Activated CD8-positive, alpha-beta memory T cell treated with anti-CD3 and anti-CD28 coated beads for 1 hour (primary cell): ENCODE data around the gene GABBR2.

Experiments used
- DNase-seq, 2 donors: peaks; one replicate each; pipeline ENCODE4 v3.0.0-alpha.2; 2020; ENCODE audit warnings: low read depth in 1 of 2; ENCODE audit errors: extremely low read depth in 1 of 2

GABBR2 gene

GRCh38 chr9:98572054-98572627 lies 136.6 kb downstream of the GABBR2 start:
- DNase-seq = no peak

- DNase-seq = no peak
These were observed 137.1 kb downstream of the GABBR2 start for GRCh38 chr9:98571643-98572042.

- DNase-seq = no peak
These were observed 137.9 kb downstream of the GABBR2 start for GRCh38 chr9:98570663-98571440.

DNA sequence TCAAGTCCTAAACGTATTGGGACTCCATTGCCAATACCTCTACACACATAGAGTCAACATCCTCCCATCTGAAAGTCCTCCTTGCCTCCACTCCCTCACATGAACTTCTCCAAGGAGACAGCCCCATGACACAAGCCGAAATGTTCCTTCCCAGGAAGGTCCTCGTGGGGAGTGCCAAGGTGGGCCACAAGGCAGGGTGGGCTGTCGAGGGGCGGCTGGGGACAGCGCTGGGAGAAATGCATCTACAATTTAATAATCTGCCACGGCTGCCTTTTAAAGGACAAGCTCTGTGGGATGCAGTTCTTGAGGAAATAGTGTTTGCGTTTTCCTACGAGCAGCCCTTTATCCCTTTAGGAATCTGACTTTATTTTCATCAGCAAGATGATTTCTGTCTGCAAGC lies 138.7 kb downstream of the GABBR2 start:
- DNase-seq = no peak

DNA sequence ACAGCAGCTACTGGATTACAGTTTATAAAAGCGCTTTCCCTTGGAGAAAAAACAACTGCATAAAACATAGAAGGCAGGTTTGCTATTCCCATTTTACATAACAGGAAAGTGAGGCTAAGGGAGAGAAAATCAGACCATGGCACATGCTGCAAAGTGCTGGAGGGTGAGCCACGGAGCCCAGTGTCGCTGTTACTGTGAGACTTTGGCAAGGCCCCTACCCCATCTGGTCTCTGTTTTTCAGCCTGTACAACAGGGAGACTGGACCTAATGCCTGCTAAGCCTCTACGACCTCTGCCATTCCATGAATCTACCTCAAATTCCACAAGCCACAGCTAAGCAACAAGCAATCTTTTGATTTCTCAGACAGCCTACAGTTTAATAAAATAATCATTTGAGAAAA lies 139.2 kb downstream of the GABBR2 start:
- DNase-seq = no peak

DNA sequence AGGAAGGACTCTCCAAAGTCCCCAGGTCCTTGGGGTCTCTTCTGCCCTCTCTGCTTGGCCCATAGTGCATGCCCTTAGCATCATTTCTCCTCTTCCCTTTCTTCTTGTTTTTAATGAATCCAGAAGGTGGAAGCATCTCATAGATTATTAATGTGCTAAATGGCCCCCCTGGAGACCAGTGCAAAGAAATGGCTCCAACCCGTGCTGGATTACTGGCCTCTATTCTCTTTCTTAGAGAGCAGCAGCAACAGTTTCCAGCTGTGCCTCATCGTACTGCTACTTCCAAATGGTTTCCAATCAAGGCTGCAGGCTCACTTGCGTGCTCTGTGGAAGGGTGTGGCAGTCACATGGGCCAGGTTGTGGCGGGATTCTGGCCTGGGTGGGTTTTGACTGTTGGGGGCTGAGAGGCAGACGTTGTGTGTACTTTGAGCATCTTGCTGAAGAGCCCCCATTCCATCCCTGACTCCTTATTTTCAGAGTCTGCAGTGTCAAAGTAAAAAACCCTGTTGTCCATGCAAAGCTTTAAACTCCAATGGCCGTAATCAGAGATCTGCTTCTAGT lies 139.7 kb downstream of the GABBR2 start:
- DNase-seq = no peak

GRCh38 chr9:98568234-98568908 lies 140.4 kb downstream of the GABBR2 start:
- DNase-seq = no peak

DNA sequence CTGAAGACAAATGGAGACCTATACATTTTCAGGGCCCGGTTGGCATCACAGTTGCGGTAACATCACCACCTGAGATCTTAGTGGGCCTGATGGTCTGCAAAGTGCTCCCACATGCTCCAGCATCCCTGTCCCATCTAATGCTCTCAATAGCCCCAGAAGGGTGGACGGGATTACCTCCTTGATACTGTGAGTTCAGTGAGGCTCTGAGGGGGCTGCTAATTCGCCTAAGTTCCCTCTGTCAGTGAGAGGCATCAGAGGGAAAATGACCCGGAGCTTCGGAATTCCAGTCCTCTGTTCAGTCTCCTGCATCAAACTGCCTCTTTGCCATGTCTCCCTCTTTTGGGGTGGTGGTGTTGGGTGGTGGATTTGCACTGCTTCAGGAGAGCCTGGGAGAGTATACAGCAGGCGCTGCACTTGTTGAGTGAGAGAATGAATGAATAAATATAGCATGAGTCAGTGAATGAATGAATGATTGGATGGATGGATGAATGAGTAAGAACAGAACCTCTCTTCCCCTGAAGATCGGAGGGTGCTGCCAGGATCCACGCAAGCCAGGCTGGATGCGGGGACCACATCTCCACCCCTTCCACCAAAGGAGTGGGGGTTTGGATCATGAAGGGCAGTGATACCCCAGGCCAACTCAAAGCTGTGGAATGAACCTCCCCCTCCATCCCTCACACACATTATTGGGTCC lies 141.0 kb downstream of the GABBR2 start:
- DNase-seq = no peak

- DNase-seq = no peak
These were observed 143.3 kb downstream of the GABBR2 start for GRCh38 chr9:98565152-98566135.

- no peak for DNase-seq
These were observed 144.0 kb downstream of the GABBR2 start for GRCh38 chr9:98564714-98565113.

DNA sequence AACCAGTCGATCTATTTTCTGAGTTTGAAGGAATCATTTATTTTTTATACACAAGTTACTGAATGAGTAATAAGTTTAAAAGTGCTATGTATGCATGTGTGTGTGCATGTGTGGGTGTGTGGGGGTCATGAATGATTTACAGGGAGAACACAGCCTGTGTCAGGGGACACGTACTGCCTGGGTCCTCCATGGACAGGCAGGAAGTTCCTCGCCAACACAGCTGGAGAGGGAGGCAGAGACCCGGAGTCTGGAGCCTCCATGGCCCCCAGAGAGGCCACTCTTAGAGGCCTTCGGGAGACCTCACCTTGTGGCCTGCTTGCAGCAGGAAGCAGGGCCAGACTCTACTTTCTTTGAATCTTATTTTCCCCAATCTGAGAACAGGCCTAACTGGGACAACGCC lies 144.7 kb downstream of the GABBR2 start:
- no peak for DNase-seq

- DNase-seq = no peak
These were observed 145.4 kb downstream of the GABBR2 start for GRCh38 chr9:98563212-98563907.

- DNase-seq = no peak
These were observed 149.2 kb downstream of the GABBR2 start for GRCh38 chr9:98559561-98559960.

GRCh38 chr9:98558575-98558974 lies 150.2 kb downstream of the GABBR2 start:
- no peak for DNase-seq

- no peak for DNase-seq
These were observed 152.2 kb downstream of the GABBR2 start for GRCh38 chr9:98556511-98556910.

GRCh38 chr9:98555651-98556465 lies 152.9 kb downstream of the GABBR2 start:
- no peak for DNase-seq

DNA sequence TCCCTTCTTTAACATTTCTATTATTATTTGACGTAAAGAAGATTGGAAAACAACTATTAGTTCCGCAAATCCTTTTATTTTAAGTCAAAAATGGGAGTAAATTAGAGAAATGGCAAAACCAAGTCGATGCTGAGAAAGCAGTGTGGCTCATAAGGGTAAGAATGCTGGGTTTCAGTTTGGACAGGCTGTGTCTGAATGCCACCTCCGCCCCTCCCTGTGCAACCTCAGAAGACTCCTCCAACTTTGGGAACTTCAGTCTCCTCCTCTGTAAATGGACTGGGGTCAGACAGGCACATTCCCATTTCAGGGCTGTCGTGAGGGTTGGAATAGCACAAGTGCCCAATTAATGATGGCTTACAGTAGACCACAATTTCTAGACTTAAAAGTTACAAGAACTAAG lies 154.0 kb downstream of the GABBR2 start:
- no peak for DNase-seq

DNA sequence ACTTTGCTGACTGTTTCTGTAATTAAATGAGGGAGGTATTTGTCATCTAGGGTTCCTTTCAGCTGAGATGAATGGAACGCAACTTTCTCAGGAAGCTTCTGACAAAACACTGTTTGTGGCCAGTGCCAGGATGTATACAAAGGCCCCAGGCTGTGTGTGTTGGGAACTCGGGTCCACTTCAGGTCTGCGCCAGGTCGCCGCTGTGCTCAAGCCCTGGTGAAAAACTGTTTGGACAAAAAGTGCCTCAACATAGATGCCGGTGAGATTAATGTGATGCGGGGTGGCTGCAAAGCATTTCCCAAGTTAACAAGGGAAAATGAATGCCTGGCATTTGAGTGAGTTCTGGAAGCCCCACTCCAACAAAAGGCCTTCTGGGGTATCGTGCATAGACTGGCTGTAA lies 156.4 kb downstream of the GABBR2 start:
- DNase-seq = no peak
